Measurements from ENCODE around the gene CDH13. TPM values are rescaled to one million over a fixed set of nuclear protein-coding genes. Genes with fewer than 3 reads are reported as not detected.

CDH13 gene
- total and polyA plus RNA-seq, 2 of the 8 experiments (the other 6 are each of a cell fraction or from before 2014, with no cell fraction given) = 2.3 to 2.4 TPM

- TF ChIP-seq CHD7 (IDR thresholded peaks at IDR 0.05; ENCODE audit: insufficient replicate concordance, low read length) = no peak
- no peak for TF ChIP-seq SP1 (IDR thresholded peaks at IDR 0.05; ENCODE audit: low read depth, low read length)
- TF ChIP-seq NRF1 (IDR thresholded peaks at IDR 0.05; ENCODE audit: low read depth, low read length) = no peak
- TF ChIP-seq EZH2 (IDR thresholded peaks at IDR 0.05; ENCODE audit: low read depth, low read length, severe bottlenecking) = no peak
- no peak for TF ChIP-seq MAFK (IDR thresholded peaks at IDR 0.05; ENCODE audit: low read depth, low read length)
- TF ChIP-seq SRF (IDR thresholded peaks at IDR 0.05; ENCODE audit: low read depth, low read length) = no peak
- TF ChIP-seq CTCF (IDR thresholded peaks at IDR 0.05; ENCODE audit: control extremely low read depth in 1 of 3, insufficient read depth in 1 of 3, low read depth in 1 of 3, low read length in 3 of 3) = no peak
- TF ChIP-seq TEAD4 (IDR thresholded peaks at IDR 0.05; ENCODE audit: low read depth, low read length) = no peak
- TF ChIP-seq SUZ12 (IDR thresholded peaks at IDR 0.05; ENCODE audit: low read length) = no peak
- no peak for TF ChIP-seq FOSL1 (IDR thresholded peaks at IDR 0.05; ENCODE audit: insufficient read depth, low read depth, low read length)
These were observed 893.8 kb downstream of the CDH13 start (continued) for GRCh38 chr16:83520596-83520995.
